Osteoblast (primary cell): ENCODE results near the gene TOMM22. TPM values are rescaled to one million over a fixed set of nuclear protein-coding genes. Genes with fewer than 3 reads are reported as not detected.
"Not testable (repeated sequence)": the region's sequence is repeated elsewhere in the genome, so short reads cannot be mapped to it uniquely, and the experiment has no call there.

ENCODE experiments used
- DNase-seq: peaks from one replicate; pipeline ENCODE4 v3.0.0; 2011; ENCODE audit warnings: low spot score, mixed read lengths; ENCODE audit not compliant: insufficient read length; ENCODE audit errors: missing footprints
- H2AFZ ChIP-seq: 2 replicates; pipeline ENCODE4 v1.6.0; 2011; ENCODE audit warnings: mild to moderate bottlenecking, low read length
- H3K27ac ChIP-seq: 2 replicates; pipeline ENCODE4 v1.5.1; 2011; ENCODE audit warnings: mild to moderate bottlenecking, low read depth, low read length, moderate library complexity
- H3K27me3 ChIP-seq: 2 replicates; pipeline ENCODE4 v1.6.0; 2012; ENCODE audit warnings: mild to moderate bottlenecking, control low read depth, inconsistent platforms, low read length, moderate library complexity; ENCODE audit not compliant: insufficient read depth
- H3K36me3 ChIP-seq: 2 replicates; pipeline ENCODE4 v1.5.1; 2011; ENCODE audit warnings: mild to moderate bottlenecking, low read length, control low read depth, moderate library complexity; ENCODE audit not compliant: insufficient read depth
- H3K4me1 ChIP-seq: 2 replicates; pipeline ENCODE4 v1.5.1; 2011; ENCODE audit warnings: mild to moderate bottlenecking, low read length, control low read depth, moderate library complexity; ENCODE audit not compliant: insufficient read depth
- H3K4me2 ChIP-seq: 2 replicates; pipeline ENCODE4 v1.6.0; 2011; ENCODE audit warnings: mild to moderate bottlenecking, low read length; ENCODE audit not compliant: insufficient read depth
- H3K4me3 ChIP-seq: fragments of 200-600 bp; sonication (generic); 3 replicates; pipeline ENCODE4 v1.5.1; 2012; ENCODE audit warnings: mild to moderate bottlenecking, low read length, inconsistent platforms; ENCODE audit not compliant: insufficient read depth
- H3K79me2 ChIP-seq: 2 replicates; pipeline ENCODE4 v1.6.0; 2012; ENCODE audit warnings: mild to moderate bottlenecking, low read length, control low read depth, inconsistent platforms; ENCODE audit not compliant: insufficient read depth
- H3K9me3 ChIP-seq: 2 replicates; pipeline ENCODE4 v1.5.1; 2011; ENCODE audit warnings: low read depth, low read length, control low read depth
- H4K20me1 ChIP-seq: 2 replicates; pipeline ENCODE4 v1.6.0; 2012; ENCODE audit warnings: mild to moderate bottlenecking, low read length, control low read depth; ENCODE audit not compliant: insufficient read depth
- total RNA-seq: library from RNA; depleted of rRNA; stranded (reverse); fragments of >200 nt; gene quantifications from 2 replicates; pipeline ENCODE4 v1.2.3, GENCODE V29; 2012
- TF ChIP-seq, protein P1 (sequence below): IDR thresholded peaks from 2 replicates; pipeline ENCODE4 v1.5.1; 2011; ENCODE audit warnings: mild to moderate bottlenecking, low read depth, low read length, moderate library complexity; ENCODE audit errors: extremely low read depth

Gene TOMM22
- total RNA-seq, 1 donor, result 60.4 TPM

DNA sequence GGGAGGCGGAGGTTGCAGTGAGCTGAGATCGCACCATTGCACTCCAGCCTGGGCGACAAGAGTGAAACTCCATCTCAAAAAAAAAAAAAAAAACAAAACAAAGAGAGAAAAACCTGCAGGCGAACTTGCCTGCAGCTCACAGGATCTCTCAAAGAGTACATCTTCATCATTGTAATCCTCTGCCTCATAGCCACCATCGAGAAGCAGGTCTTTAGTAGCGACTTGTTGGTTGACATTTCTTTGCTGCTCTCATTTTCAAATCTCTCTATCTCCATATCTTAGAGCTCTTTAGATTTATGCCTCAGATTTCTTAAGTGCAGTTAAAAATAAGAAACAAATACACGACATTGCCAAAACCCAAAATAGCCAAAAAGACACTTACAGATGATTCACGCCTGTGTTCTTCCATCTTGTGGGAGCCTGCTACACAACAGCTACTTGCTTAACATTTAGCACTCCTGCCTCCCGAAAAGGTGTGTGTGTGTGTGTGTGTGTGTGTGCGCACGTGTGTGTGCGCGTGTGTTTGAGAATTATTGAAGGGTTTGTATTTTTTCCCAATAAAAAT lies 40.2 kb upstream of the TOMM22 start:
- TF ChIP-seq, protein P1, sequence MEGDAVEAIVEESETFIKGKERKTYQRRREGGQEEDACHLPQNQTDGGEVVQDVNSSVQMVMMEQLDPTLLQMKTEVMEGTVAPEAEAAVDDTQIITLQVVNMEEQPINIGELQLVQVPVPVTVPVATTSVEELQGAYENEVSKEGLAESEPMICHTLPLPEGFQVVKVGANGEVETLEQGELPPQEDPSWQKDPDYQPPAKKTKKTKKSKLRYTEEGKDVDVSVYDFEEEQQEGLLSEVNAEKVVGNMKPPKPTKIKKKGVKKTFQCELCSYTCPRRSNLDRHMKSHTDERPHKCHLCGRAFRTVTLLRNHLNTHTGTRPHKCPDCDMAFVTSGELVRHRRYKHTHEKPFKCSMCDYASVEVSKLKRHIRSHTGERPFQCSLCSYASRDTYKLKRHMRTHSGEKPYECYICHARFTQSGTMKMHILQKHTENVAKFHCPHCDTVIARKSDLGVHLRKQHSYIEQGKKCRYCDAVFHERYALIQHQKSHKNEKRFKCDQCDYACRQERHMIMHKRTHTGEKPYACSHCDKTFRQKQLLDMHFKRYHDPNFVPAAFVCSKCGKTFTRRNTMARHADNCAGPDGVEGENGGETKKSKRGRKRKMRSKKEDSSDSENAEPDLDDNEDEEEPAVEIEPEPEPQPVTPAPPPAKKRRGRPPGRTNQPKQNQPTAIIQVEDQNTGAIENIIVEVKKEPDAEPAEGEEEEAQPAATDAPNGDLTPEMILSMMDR, result no peak
- H3K9me3 ChIP-seq, result no peaks in the 10 kb centered on the region
- no peaks in the 10 kb centered on the region for H3K27me3 ChIP-seq
- H4K20me1 ChIP-seq, result no peaks in the 10 kb centered on the region
- H3K4me1 ChIP-seq, result no peaks in the 10 kb centered on the region
- no peaks in the 10 kb centered on the region for H3K79me2 ChIP-seq
- no peaks in the 10 kb centered on the region for H3K36me3 ChIP-seq
- no peak for DNase-seq
- H2AFZ ChIP-seq, result no peak overlapping the region
- no peak overlapping the region for H3K4me2 ChIP-seq
- no peak overlapping the region for H3K4me3 ChIP-seq
- no peak overlapping the region for H3K27ac ChIP-seq

DNA sequence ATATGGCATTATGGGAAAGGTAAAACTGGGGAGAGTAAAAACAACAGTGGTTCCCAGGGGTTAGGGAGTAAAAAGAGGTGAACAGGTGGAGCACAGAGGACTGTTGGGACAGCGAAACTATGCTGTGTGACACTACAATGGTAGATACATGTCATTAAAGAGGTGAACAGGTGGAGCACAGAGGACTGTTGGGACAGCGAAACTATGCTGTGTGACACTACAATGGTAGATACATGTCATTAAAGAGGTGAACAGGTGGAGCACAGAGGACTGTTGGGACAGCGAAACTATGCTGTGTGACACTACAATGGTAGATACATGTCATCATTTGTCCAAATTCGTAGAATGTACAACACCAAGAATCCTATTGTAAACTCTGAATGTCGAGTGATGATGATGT lies 37.5 kb upstream of the TOMM22 start:
- not testable (repeated sequence) for H3K4me2 ChIP-seq, H3K79me2 ChIP-seq

DNA sequence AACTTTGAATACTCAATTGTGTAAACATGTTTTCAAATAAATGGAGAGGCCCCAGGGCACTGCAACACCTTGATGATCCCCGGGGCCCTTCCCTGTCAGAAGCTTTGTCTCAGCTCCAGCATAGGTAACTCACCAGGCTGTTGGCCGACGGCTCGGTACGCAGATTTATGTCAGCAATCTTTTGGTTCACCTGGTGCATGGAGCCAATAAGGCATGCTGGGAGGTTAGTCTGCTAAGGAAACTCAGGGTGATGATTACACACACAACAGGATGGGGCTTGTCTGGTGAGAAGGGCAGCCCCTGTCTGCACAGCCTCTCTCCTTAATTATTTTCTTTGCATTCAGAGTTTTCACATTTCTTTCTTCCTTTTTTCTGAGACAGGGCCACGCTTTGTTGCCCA lies 36.3 kb upstream of the TOMM22 start:
- no peak overlapping the region for H3K4me2 ChIP-seq
- H3K4me1 ChIP-seq, result no peaks in the 10 kb centered on the region
- H3K36me3 ChIP-seq, result no peaks in the 10 kb centered on the region
- H3K9me3 ChIP-seq, result no peaks in the 10 kb centered on the region
- H4K20me1 ChIP-seq, result no peaks in the 10 kb centered on the region
- no peaks in the 10 kb centered on the region for H3K79me2 ChIP-seq
- no peak for DNase-seq
- no peak overlapping the region for H3K27ac ChIP-seq
- TF ChIP-seq, protein P1, result no peak
- no peak overlapping the region for H3K4me3 ChIP-seq
- no peaks in the 10 kb centered on the region for H3K27me3 ChIP-seq
- no peak overlapping the region for H2AFZ ChIP-seq

More for the DNA sequence above, 37.5 kb upstream of the TOMM22 start:
- H3K9me3 ChIP-seq, H4K20me1 ChIP-seq, H3K36me3 ChIP-seq, H2AFZ ChIP-seq, H3K27ac ChIP-seq, H3K4me1 ChIP-seq, DNase-seq, H3K4me3 ChIP-seq, H3K27me3 ChIP-seq: not testable (repeated sequence)

DNA sequence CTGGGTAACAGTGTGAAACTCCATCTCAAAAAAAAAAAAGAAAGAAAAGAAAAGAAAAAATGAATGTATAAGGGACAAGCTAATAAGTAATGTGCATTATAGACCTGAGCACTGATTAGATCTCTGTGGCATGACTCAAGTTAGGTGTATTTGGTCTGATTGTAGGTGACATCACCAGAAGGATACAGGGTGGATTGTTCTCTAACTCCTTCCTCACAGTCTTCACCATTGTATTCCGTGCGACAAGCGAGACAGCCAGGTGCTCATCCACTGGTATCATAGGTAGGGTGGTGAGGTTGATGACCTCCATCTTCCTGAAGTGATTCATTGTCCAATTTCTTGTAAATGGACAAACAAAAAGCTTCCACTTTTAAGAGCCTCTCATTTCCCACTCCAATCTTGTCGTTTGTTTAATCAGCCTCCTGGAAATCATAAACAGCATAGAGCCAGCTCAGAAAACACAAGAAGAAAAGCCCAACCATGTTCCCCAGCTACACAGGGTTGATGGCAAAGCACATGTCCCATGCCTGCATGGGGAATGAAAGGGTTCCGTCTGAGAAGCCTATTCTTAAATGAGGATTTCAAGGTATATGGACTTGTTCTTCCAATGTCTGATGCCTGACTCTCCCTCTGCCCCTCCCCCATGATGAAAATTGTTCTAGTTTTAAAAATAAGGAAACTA lies 31.8 kb upstream of the TOMM22 start:
- Histone ChIP-seq H3K9me3 (no peaks in the 10 kb centered on the region), H3K4me1 (no peaks in the 10 kb centered on the region), H3K4me3 (no peak overlapping the region), H3K27ac (no peak overlapping the region), H3K36me3 (no peaks in the 10 kb centered on the region), H4K20me1 (no peaks in the 10 kb centered on the region), H3K4me2 (no peak overlapping the region), H2AFZ (no peak overlapping the region), H3K27me3 (no peaks in the 10 kb centered on the region), H3K79me2 (no peaks in the 10 kb centered on the region)
- TF ChIP-seq, protein P1, result no peak
- DNase-seq, result no peak
